Endodermal cell (in vitro differentiated cells): ENCODE data around the gene C8G. TPM values are rescaled to one million over a fixed set of nuclear protein-coding genes. Genes with fewer than 3 reads are reported as not detected.

Source experiments
- DNase-seq: peaks from one replicate; pipeline ENCODE4 v3.0.0-alpha.2; 2017
- H3K27ac ChIP-seq: 2 replicates; pipeline ENCODE4 v1.5.1; 2013; ENCODE audit warnings: mild to moderate bottlenecking, low read depth, low read length, moderate library complexity
- H3K27me3 ChIP-seq: 2 replicates; pipeline ENCODE4 v1.6.1; 2013; ENCODE audit warnings: mild to moderate bottlenecking, low read length, moderate library complexity; ENCODE audit not compliant: insufficient read depth, control insufficient read depth, poor library complexity, severe bottlenecking
- H3K36me3 ChIP-seq: 2 replicates; pipeline ENCODE4 v1.7.0; 2013; ENCODE audit warnings: mild to moderate bottlenecking, low read length, moderate library complexity; ENCODE audit not compliant: control insufficient read depth, insufficient read depth
- H3K4me1 ChIP-seq: one replicate; pipeline ENCODE4 v1.7.0; 2013; ENCODE audit warnings: low read length; ENCODE audit not compliant: control insufficient read depth, insufficient read depth
- H3K4me3 ChIP-seq: 2 replicates; pipeline ENCODE4 v1.5.1; 2013; ENCODE audit warnings: mild to moderate bottlenecking, low read length, moderate library complexity
- H3K9ac ChIP-seq: 2 replicates; pipeline ENCODE4 v1.6.1; 2013; ENCODE audit warnings: mild to moderate bottlenecking, low read length, moderate library complexity; ENCODE audit not compliant: poor library complexity, severe bottlenecking; ENCODE audit errors: extremely low read depth
- H3K9me3 ChIP-seq: 2 replicates; pipeline ENCODE4 v1.6.1; 2013; ENCODE audit warnings: mild to moderate bottlenecking, low read length, moderate library complexity; ENCODE audit not compliant: control insufficient read depth
- H3K27ac Mint-ChIP-seq: 2 replicates; pipeline ENCODE4 v1.8.0; 2020; ENCODE audit warnings: mixed read lengths
- H3K27me3 Mint-ChIP-seq: 2 replicates; pipeline ENCODE4 v1.8.0; 2021; ENCODE audit warnings: mild to moderate bottlenecking, mixed read lengths; ENCODE audit not compliant: insufficient read depth
- H3K36me3 Mint-ChIP-seq: 2 replicates; pipeline ENCODE4 v1.8.0; 2020; ENCODE audit warnings: low read depth, mixed read lengths
- H3K4me1 Mint-ChIP-seq: 2 replicates; pipeline ENCODE4 v1.8.0; 2020; ENCODE audit warnings: mixed read lengths
- H3K4me3 Mint-ChIP-seq: 2 replicates; pipeline ENCODE4 v1.8.0; 2020; ENCODE audit warnings: mild to moderate bottlenecking, moderate library complexity, mixed read lengths
- H3K9me3 Mint-ChIP-seq: 2 replicates; pipeline ENCODE4 v1.8.0; 2020; ENCODE audit warnings: mild to moderate bottlenecking, mixed read lengths
- WGBS, 2 experiments: methylation state at CpG; one replicate each; pipeline versions ENCODE4 v1.1.5 to v1.1.7; 2013; ENCODE audit warnings: missing lambda C conversion rate in 2 of 2, mixed read lengths in 1 of 2; ENCODE audit not compliant: insufficient coverage in 1 of 2, insufficient read length in 1 of 2; 5-methylcytosine and 5-hydroxymethylcytosine counted together
- total RNA-seq, 2 donors: library from RNA; stranded (reverse); fragmentation: NEBNext Ultra II Directional in 1 of 2; extraction: Animal tissue kit (Norgen Biotek cat#: 25700) in 1 of 2; gene quantifications; 2 replicates in 1 of 2; 3 replicates in 1 of 2; pipeline ENCODE4 v1.2.1, GENCODE V29; 2021
- TF ChIP-seq, protein P1 (sequence below): fragments of 200-600 bp; sonication (generic); conservative IDR thresholded peaks from 2 replicates; pipeline ENCODE4 v1.5.0; 2021; ENCODE audit warnings: antibody characterized with exemption, mild to moderate bottlenecking

Gene C8G
- total RNA-seq, 2 donors from 2014 or later: 1.2 to 1.6 TPM

DNA sequence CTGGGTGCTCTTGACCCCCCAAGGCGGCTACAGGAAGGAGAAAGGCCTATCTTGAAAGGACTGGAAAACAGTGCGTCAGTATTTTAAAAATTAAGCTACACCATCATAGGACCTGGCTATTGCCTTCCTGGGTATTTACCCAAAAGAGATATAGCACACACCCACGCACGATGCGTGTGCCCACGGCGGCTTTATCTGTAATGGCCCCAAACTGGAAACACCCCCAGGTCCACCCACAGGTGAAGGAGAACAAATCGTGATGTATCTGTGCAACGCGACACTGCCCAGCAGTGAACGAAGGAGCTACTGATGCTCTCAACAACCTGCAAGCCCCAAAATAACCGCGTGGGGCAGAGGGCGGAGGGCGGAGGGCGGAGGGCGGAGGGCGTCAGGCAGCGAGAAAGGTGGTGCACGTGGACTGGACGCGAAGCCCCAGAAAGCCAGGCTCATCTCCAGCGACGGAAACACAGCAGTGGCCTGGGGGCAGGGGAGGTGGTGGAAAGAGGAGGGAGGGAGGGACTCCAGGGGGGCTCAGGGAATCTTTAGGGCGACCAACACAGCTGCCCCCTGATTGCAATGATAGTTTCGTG, 19.9 kb downstream of the C8G start:
- Histone ChIP-seq H3K4me3 (no peak overlapping the region), H3K27ac (no peak overlapping the region), H3K4me1 (no peaks in the 10 kb centered on the region), H3K36me3 (no peaks in the 10 kb centered on the region), H3K9ac (no peak overlapping the region), H3K27me3 (no peaks in the 10 kb centered on the region), H3K9me3 (no peaks in the 10 kb centered on the region)
- TF ChIP-seq, protein P1, sequence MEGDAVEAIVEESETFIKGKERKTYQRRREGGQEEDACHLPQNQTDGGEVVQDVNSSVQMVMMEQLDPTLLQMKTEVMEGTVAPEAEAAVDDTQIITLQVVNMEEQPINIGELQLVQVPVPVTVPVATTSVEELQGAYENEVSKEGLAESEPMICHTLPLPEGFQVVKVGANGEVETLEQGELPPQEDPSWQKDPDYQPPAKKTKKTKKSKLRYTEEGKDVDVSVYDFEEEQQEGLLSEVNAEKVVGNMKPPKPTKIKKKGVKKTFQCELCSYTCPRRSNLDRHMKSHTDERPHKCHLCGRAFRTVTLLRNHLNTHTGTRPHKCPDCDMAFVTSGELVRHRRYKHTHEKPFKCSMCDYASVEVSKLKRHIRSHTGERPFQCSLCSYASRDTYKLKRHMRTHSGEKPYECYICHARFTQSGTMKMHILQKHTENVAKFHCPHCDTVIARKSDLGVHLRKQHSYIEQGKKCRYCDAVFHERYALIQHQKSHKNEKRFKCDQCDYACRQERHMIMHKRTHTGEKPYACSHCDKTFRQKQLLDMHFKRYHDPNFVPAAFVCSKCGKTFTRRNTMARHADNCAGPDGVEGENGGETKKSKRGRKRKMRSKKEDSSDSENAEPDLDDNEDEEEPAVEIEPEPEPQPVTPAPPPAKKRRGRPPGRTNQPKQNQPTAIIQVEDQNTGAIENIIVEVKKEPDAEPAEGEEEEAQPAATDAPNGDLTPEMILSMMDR: no peak
- Mint-ChIP-seq H3K9me3 (no peaks in the 10 kb centered on the region), H3K36me3 (no peaks in the 10 kb centered on the region), H3K4me1 (peaks cover 8% of the 10 kb centered on the region), H3K4me3 (no peak overlapping the region), H3K27ac (no peak overlapping the region), H3K27me3 (peaks cover 1% of the 10 kb centered on the region)
- WGBS, 2 experiments: 91 to 92% methylated on average over 17 to 26 of the region's 26 CpGs
- no peak for DNase-seq

DNA sequence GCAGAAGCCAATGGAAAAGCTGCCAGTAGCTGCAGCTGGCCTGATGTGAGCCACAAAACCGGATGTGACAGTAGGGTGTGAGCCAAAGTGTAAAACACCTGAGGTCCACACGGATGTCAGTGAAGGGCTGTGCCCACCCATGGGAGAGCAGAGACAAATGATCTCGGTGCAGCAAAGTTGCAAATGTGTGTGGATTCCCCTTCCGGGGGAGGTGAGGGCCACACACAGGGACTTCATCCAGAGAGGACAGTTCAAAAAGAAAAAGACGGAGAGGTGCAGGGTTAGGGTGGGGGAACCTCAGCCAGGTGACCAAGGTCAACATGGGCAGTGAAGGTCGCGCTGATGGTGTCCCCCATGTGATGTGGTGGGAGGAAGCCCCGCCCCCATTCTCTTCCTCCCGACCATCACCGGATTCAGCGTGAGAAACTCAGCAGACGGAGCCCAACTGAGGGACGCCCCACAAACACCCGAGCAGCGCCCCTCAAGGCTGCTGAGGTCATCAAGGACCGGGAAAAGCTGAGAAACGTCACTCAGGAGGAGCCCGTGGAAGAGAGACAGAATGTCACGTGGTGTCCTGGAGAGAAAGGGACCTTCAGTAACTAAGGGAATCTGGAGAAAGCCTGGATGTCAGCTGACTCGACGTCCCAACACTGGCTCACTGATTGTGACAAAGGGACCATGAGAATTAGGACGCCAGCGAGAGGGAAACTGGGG, 20.9 kb downstream of the C8G start:
- no peaks in the 10 kb centered on the region for H3K4me1 ChIP-seq
- H3K4me3 ChIP-seq: no peak overlapping the region
- H3K27me3 Mint-ChIP-seq: peaks cover 1% of the 10 kb centered on the region
- no peak overlapping the region for H3K27ac Mint-ChIP-seq
- H3K4me1 Mint-ChIP-seq: peaks cover 8% of the 10 kb centered on the region
- H3K27ac ChIP-seq: no peak overlapping the region
- no peak for DNase-seq
- H3K9ac ChIP-seq: no peak overlapping the region
- no peaks in the 10 kb centered on the region for H3K27me3 ChIP-seq
- H3K36me3 Mint-ChIP-seq: no peaks in the 10 kb centered on the region
- TF ChIP-seq, protein P1: no peak
- 72 to 75% methylated on average over 17 to 23 of the region's 23 CpGs for WGBS, 2 experiments
- H3K9me3 ChIP-seq: no peaks in the 10 kb centered on the region
- no peaks in the 10 kb centered on the region for H3K9me3 Mint-ChIP-seq
- no peaks in the 10 kb centered on the region for H3K36me3 ChIP-seq
- H3K4me3 Mint-ChIP-seq: no peak overlapping the region

DNA sequence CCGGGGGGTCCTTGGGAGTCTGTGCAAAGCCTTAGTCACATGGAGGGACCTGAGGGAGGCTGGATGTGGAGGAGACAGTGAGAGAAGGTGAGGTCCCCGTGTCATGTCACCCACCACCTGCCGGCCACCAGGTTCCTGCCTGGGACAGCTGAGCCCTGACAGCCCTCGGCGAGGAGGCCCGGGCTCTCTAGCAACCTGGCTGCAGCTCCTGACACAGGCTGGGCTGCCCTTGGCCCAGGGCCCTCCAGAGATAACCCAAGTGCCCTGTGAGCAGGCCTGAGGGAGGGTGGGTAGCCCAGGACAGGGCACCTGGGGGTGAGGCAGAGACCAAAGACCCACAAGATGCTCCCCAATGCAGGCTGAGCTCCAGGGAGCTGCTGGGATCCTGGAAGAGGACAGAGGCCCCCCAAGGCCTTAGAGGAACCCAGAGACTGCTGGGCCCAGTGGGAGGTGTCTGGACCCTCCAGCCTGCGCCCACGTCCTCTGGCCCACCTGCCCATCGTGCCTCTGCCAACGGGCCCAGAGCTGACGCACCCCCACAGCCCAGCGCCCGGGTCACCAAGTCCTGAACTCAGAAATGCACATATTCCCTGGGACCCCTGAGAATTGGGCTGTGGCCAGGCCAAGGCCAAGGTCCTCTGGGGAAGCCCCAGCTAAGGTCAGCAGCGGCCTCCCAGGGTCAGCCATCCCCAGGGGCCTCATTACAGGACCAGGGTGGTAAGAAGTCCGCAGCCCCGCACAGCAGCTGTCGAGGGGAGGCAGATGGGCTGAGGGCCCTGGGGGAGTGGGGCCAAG, 23.5 kb downstream of the C8G start:
- no peak overlapping the region for H3K4me3 ChIP-seq
- H3K36me3 ChIP-seq: no peaks in the 10 kb centered on the region
- TF ChIP-seq, protein P1: no peak
- H3K9ac ChIP-seq: no peak overlapping the region
- Mint-ChIP-seq H3K27me3 (no peaks in the 10 kb centered on the region), H3K36me3 (no peaks in the 10 kb centered on the region), H3K27ac (no peak overlapping the region), H3K9me3 (no peaks in the 10 kb centered on the region), H3K4me3 (no peak overlapping the region), H3K4me1 (peaks cover 8% of the 10 kb centered on the region)
- DNase-seq: no peak
- 87 to 95% methylated on average over 7 to 17 of the region's 17 CpGs for WGBS, 2 experiments
- H3K27me3 ChIP-seq: no peaks in the 10 kb centered on the region
- H3K4me1 ChIP-seq: no peaks in the 10 kb centered on the region
- no peaks in the 10 kb centered on the region for H3K9me3 ChIP-seq
- H3K27ac ChIP-seq: no peak overlapping the region
